ENCODE data around the gene MSL3.

The MSL3 gene

DNA sequence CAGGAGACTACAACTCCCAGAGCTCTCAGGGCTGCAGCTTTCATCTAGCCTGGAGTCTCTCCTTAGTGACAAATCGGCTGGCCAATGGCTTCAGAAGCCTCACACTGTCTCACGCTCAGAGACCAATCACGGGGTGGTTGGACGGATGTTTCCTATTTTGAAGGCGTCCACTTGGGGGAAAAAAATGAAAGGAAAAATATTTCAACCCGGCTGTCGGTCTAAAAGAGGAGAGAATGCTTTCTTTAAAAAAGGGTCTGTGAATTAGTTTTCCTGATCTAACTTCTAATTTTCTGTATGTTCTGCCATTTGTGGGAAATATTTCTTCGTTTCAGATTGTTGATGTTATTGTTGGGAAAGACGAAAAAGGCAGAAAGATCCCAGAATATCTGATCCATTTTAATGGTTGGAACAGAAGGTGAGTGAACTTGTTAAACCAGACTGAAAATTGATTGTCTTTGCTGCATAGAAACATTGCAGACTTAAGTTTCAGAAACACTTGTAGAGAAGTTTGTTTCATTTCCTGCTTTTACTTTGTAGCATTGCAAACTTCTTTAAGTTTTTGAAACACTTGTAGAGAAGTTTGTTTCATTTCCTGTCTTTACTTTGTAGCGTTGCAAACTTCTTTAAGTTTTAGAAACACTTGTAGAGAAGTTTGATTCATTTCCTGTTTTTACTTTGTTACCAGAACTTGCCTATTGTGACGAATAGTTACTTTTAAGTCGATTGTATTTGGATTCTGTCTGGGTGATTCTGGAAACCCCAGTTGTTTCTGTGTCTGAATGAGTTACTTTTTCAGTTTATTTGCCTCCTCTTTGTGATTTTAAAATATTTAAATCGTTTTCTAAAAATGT, 1.6 kb downstream of the MSL3 start:
- peak; percentile 65 for DNase-seq

- no peak for DNase-seq
These were observed 2.9 kb downstream of the MSL3 start for GRCh38 chrX:11760958-11761357.

GRCh38 chrX:11764602-11765067, 6.6 kb downstream of the MSL3 start:
- DNase-seq, result no peak

DNA sequence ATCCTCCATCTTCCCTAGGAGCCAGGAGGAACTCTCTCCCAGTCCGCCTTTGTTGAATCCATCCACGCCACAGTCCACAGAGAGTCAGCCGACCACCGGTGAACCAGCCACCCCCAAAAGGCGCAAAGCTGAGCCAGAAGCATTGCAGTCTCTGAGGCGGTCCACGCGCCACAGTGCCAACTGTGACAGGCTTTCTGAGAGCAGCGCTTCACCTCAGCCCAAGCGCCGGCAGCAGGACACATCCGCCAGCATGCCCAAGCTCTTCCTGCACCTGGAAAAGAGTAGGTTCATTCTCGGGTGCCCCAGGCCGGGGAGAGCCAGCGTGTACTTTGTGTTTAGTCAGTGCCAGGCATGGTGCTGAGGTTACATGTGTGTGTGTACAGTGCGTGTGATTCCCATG, 7.4 kb downstream of the MSL3 start:
- DNase-seq, result no peak

DNA sequence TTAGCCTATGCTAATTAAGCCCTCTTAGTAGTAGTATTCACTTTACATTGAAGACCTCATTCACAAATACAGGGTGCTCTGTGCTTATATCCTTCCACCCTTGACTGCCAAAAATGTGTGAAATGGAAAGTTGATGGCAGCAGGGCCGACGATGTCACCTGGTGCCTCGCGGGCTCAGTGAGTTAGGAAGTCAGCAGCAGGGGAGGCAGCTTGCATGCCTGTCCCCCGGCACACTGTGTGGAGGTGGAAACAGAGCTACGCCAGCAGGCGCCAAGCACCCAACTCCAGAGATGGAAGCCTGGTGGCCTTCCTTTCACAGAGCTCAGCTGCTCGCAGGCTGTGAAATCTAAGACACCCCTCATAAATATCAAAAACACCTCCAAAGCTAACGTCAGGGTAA, 8.4 kb downstream of the MSL3 start:
- DNase-seq, result no peak

- DNase-seq, result no peak
These were observed 10.0 kb downstream of the MSL3 start for GRCh38 chrX:11768039-11768438.

DNA sequence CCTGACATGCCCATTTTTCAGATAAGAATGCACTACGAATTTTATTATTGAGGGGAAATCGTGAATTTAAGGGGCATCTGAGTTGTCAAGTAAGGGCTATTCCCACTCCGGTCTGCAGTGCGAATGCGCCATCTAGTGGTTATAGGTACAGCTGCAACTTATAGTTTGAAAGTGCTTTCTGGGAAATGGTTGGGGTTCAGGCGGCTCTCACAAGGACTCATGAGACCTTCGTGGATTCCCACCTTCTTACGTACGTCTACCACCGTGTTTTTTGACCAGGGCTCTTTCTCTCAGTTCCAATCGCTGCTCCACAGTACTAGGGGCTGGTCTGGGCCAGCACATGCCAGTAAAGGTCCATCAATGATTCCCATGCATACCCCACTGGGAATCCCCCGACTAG, 12.3 kb downstream of the MSL3 start:
- no peak for DNase-seq

GRCh38 chrX:11778230-11778629, 20.2 kb downstream of the MSL3 start:
- no peak for DNase-seq

- no peak for DNase-seq
These were observed 23.1 kb downstream of the MSL3 start for GRCh38 chrX:11781133-11781532.

DNA sequence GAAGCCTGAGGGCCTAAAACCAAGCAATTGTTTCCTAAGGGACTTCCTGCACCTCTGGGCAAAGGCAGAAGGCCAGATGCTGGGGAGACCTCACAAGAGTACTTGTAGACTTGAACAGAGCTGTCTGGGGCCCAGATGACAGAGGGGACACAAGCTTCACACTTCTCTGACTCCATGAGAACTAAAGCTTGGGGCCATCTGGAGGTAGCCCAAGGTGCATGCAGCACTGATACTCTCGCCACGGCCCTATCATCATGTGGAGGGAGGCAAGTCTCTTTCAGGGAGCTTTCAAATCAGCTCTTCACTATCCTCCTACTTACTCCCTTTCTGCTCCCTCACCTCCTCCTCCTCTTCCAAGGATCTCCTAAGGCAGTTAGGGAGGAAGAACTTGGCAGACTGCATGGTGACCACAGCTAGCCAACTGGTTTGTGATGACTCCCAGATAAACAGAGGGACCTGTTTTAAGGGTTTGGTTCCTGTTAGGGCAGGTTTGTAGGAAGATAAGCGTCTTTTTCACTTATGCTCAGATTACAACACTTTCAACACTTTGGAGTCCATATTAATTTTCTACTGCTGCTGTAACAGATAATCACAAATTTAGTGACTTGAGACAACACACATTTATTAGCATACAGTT, 23.8 kb downstream of the MSL3 start:
- DNase-seq, result no peak

GRCh38 chrX:11784543-11784942, 26.5 kb downstream of the MSL3 start:
- DNase-seq, result no peak

- DNase-seq, result no peak
These were observed 28.8 kb downstream of the MSL3 start for GRCh38 chrX:11786862-11787261.

GRCh38 chrX:11787564-11787963, 29.5 kb downstream of the MSL3 start:
- DNase-seq, result peak; percentile 84

DNA sequence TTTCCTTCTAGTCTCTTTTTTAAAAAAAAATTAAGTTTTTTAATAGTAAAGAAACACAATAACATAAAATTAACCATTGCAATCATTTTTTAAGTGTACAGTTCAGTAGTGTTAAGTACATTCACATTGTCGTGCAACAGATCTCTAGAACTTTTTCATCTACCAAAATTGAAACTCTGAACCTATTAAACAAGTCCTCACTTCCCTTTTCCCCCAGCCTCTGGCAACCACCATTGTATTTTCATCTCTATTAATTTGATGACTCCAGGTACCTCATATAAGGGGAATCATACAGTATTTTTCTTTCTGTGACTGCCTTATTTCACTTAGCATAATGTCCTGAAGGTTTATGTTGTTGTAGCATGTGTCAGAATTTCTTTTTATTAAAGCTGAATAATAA, 31.8 kb downstream of the MSL3 start:
- DNase-seq, result no peak

DNA sequence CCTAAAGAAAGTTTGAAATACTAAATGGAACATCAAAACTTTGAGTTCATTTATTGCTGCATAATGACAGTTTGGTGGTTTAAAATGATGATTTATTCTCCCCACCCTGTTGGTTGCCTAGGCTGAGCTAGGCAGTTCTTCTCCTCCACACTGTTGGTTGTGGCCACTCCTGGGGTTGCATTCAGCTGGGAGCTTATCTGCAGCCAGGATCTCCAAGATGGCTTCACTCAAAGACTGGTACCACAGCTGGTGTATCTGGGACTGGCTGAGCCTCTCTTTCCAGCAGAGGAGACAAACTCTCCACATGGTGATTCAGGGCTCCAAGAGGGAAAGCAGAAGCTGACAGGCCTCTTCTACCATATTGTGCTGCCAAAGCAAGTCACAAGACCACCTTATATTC, 33.1 kb downstream of the MSL3 start:
- DNase-seq, result no peak

- no peak for DNase-seq
These were observed 33.5 kb downstream of the MSL3 start for GRCh38 chrX:11791537-11791936.

- DNase-seq, result peak; percentile 70
These were observed 34.7 kb downstream of the MSL3 start for GRCh38 chrX:11792461-11793421.

DNA sequence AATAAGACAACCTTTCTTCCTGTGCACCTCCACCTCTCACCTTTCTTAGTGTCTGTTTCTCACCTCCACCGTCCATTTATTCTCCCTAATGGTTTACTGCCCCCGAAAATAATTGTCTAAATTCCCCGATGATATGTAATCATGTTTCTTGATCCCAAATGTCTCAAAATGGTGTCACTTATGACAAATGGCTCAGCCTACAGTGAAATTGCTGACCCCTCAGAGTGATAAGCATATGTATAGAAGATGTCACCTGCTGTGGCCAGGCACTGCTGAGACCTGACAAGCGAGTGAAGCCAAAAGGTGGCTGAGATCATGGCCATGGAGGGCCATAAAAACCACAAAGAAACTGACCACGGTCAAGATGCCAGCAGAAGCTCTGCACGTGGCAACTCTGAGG, 35.7 kb downstream of the MSL3 start:
- no peak for DNase-seq

DNA sequence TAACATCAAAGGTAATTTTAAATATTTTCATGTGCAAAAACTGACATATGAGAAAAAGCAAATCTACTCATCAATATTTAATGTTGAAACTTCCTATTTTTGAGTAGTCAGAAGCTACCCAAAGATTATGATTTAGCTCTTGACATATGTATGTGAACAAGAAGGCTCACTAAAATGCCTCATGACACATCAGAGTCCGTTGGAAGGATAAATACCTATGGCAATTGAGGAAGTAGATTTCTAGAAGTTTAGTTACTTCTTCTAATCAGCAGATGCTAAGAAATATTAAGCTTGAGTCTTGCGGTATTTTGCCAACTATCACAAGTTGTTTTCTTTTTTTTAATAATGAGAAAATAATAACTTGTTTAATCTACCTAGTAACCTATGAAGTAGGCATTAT, 55.3 kb downstream of the MSL3 start:
- no peak for DNase-seq

Data from activated CD8-positive, alpha-beta memory T cell treated with anti-CD3 and anti-CD28 coated beads, Interleukin-2, amount 50 U/mL, for 48 hours (primary cell).